Measurements from ENCODE around the gene PIP5K1C. TPM values are rescaled to one million over a fixed set of nuclear protein-coding genes. Genes with fewer than 3 reads are reported as not detected.

The PIP5K1C gene
- total RNA-seq, 1 donor from 2014 or later: 15.1 TPM

DNA sequence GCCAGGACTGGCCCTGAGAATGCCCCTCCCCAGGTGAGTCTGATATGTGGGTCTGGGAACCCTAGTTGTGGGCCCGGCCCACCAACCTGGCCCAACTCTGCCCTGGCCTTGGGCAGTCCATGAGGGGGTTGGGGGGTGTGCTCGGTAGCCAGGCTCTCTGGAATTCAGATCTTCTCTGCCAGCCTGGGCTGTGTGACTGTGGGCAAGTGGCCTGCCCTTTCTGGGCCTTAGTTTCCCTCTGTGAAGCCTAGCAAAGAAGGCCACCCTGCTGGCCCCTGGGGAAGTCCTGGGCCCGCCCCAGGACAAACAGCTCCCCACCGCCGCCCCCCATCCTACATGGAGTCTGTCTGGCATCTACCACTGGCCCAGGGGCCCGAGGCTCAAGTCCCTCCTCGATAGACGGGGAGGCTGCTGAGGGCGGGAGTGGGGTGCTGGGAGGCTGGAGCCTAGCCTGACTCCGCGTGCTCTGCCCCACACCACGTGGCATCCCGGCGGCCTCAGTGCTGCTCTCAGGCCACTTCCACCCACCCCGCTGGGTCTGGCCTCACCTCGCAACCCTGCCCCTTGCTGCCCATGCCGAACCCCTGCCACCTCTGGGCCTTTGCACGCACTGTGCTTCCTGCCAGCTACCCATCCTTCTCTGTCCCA lies 85.3 kb downstream of the PIP5K1C start:
- FAIRE-seq (no peak), DNase-seq (ENCODE audit: low spot score in 2 of 2) (no peak)

DNA sequence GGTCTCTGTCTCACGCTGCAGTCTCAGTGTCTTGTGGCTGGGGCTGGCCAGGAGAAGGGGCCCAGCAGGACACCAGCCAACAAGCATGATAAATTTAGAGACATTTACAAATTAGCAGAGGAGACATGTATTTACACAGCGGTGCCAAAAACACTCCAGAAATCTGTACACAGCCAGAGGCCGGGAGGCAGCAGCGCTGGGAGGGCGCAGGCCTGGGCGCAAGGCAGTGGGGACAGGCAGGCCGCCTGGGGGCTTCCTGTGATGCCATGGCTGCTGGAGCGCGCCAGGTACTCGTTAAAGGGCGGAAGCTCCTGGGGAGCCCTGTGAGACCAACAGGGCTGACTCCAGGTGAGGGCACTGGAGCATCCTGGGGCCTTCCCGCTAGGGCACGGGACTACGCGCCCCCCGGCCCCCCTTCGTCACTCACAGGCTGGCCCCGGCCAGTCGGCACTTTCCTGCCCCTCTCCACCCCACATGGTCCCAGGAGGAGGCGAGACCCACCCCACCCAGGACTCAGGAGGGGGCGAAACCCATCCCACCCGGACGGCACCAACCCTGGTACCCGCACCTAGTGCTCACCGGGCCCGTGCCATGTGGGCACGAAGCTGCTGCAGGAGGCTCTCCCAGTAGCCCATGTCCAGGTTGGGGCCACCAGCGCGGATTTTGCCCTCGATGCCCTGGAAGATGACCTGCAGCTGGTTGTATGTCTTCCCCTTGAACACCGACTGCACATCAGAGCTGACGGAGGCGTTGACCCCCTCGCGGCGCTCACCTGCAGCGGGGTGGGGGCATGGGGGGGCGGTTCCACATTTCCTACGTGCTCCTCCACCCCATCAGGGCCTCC lies 86.2 kb downstream of the PIP5K1C start:
- no peak for FAIRE-seq
- DNase-seq (ENCODE audit: low spot score in 2 of 2): no peak

DNA sequence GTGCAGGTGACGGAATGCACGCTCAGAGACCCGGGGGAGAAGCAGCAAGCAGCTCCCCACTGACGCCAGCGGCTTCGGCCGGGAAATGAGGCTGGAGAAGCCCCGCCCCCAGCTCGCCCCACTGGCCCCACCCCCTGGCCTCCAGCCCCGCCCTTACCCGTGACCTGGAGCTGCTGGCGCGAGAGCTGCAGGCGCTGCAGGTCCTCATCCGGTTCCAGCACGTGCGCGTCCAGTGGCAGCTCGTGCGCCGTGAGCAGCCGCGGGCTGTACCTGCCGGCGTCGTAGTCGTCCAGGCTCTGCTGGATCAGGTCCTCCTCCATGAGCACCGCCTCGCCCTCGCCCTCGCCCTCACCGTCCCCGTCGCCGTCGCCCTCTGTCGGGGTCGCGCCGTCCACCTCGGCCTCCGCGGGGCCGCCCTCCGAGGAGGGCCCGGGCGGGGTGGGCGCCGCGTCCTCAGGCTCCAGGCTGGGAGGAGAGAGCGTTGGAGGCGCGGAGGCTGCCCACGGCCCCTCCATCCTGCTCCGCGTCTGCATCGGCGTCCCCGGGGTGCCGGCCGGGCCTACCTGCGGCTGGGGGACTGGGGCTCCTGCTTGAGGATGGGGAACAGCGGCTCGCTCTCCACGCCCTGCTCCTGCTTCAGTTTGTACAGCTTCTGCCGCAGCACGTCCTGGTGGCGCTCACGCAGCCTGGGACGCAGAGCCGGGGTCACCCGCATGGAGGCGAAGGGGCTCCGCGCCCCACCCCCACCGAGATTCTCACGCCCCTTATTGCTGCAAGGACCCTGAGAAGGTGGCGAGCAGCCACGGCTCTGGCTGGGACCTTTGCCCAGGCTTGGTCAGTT lies 87.1 kb downstream of the PIP5K1C start:
- FAIRE-seq (no peak), DNase-seq (ENCODE audit: low spot score in 2 of 2) (no peak)

DNA sequence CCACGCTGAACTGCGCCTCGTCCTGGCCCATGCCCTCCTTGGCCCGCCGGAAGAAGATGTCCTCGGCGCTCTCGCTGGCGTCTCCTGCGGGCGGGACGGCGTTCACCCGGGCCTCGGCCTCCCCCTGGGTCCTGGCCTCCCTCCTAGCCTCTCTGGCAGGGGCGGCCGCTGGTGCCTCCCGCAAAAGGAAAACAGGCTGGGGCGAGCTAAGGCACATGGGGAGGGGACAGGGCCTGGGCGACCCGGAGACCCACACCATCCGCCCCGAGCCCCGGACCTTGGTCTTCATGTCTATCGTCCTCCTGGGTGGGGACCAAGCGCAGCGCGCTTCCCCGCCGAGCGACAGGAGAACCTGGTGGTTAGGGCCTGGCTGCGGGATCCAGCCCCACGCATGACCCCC lies 87.9 kb downstream of the PIP5K1C start:
- FAIRE-seq (no peak), DNase-seq (ENCODE audit: low spot score in 2 of 2) (no peak)

DNA sequence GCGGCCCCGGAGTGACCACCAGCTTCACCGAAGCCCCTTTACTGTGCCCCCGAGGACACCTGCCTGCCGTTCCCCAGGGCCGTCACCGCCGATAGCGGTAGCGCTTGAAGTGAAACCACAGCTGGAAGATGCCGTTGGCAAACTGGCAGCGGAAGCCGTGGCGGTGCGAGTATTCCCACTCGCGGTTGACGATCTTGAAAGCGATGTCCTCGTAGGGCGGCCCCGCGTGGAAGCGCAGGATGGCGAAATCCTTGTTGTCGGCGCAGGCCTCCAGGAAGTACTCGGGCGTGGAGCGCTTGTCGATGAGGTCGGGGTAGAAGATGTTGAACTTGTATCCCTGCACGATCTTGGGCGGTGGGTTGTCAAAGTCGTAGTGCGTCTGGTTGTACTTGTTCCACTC lies 88.4 kb downstream of the PIP5K1C start:
- no peak for FAIRE-seq
- no peak for DNase-seq (ENCODE audit: low spot score in 2 of 2)

DNA sequence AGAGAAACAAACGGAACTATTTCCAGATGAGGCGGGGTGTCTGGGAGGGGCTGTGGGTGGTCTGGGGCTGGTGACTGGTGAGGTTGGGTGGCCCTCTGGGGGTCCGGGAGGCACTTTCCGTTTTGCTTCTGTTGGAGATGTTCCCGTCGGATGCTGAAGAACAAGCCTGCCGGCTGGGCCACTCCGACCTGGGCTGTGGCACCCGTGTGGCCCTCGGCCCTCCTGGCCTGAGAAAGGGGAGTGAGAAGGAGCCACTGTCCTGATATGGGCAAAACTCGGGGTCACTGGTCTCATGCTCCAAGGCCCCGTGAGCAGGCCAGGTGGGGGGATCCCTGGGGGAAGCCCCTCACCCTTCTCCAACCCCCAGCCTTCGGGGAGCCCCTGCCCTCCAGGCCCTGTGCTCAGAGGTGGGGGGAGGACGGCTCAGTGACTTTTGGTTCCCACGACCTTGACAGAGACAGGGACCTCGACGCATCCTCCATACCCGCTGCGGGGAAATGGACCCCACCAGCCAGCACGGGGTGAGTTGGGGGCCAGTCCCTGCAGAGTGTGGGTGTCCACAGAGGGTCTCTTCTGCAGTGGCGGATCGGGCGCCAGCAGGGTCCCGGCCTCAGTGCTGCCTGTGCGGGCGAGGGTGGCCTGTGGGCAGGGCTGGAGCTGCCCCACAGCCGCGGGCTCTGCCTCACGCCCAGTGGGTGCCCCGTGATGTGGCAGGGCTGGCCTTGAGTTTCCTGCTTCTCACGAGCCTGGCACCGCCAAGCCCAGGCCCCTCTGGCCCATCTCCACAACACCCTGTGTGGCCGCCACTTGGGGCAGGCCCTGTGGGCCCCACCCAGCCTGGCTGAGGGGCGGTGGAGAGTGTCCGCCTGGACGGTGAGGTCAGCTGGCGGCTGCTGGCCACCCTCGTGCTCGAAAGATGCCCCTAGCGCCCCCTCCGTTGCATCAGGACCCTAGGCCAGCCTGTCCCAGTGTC lies 89.2 kb downstream of the PIP5K1C start:
- DNase-seq (ENCODE audit: low spot score in 2 of 2): no peak

DNA sequence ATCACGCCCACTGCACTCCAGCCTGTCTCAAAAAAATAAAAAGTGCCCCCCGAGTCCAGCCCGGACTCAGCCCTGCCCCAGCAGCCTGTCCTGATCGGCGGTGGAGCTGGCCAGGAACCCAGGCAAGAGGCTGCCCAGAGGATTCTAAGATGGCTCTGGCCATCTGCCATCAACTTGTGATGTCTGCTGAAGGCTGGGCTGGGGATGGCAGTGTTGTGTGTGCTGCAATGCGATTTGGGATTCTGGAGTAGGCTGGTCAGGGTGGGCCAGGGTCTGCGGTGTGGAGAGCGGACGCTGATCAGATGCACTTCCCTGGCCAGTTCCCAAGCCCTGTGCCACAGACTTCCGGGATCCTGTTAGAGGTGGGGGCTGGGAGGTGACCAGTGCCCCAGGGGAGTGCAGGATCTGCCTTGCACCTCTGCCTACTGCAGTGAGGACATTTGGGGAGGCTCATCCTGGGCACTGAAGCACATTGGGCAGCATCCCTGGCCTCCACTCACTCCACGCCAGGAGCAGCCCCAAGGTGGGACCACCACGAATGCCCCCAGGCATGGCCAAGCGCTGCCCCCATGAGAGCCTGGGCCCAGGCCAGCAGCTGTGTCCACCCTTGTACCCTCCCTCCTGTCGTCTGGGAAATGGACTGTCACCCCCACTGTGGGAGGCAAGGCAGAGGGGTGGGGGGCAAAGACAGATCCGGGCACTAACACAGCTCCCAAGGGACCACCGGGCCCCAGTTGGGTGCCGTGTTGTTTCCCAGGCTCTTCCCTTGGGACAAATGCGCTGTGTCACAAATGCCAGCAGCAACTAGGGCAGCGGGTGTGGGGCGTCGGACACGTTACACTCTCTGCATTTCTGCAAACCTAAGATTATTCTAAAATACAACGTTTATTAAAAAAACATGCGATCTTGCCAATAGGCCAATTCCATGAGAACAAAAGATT lies 90.2 kb downstream of the PIP5K1C start:
- DNase-seq (ENCODE audit: low spot score in 2 of 2) (no peak), FAIRE-seq (no peak)

More for the DNA sequence above, 89.2 kb downstream of the PIP5K1C start:
- FAIRE-seq: no peak

DNA sequence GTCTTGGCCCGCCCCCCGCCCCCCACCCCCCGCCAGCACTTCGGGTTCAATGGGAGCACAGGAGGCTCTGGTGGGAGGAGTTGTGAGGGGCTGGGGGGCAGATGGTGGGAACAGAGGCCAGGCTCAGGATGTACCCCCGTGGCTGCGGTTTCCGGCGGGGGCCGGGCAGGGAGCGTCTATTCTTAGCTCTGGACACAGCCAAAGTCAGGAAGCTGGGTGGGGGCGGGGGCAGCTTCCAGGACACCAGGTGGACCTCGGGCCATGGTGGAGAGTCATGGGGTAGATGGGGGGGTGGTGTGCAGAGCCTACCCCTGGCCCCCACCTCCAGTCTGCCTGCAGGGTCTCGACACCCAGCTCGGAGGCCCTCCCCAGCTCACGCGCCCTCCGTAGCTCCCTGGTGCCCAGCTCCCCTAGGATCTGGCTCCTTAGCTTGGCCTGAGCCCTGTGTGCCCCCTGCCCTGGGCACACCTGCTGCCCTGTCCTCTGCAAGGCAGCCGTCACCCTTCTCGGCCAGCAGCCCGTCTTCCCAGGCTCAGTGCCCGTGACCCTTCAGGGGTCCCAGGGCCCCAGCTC lies 91.4 kb downstream of the PIP5K1C start:
- no peak for DNase-seq (ENCODE audit: low spot score in 2 of 2)
- no peak for FAIRE-seq

DNA sequence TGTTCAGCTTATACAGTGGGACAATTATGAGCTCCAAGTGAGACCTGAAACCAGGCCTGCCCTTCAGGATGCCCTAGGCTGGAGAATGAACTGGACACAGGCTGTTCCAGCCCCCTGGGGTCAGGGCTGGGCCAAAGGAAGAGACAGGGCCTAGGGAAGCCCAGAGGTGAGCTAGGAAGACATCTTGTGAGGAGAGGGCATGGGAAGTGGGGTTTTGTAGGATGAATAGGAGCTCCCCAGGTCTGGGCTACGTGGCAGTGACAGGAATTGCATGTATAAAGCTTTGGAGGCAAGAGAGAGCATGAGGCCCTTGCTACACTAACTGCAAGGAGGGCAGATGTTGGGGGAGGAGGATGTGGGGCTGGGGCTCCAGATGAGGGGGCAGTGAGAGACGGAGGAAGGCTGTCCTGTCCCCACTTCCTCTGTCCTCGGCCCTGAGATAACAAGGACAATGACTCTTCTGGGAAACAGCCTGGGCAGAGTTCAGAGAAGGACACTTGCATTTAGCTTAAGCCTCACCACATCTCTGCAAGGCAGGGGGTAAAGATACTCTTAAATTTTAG lies 92.1 kb downstream of the PIP5K1C start:
- DNase-seq (ENCODE audit: low spot score in 2 of 2) (no peak), FAIRE-seq (no peak)

DNA sequence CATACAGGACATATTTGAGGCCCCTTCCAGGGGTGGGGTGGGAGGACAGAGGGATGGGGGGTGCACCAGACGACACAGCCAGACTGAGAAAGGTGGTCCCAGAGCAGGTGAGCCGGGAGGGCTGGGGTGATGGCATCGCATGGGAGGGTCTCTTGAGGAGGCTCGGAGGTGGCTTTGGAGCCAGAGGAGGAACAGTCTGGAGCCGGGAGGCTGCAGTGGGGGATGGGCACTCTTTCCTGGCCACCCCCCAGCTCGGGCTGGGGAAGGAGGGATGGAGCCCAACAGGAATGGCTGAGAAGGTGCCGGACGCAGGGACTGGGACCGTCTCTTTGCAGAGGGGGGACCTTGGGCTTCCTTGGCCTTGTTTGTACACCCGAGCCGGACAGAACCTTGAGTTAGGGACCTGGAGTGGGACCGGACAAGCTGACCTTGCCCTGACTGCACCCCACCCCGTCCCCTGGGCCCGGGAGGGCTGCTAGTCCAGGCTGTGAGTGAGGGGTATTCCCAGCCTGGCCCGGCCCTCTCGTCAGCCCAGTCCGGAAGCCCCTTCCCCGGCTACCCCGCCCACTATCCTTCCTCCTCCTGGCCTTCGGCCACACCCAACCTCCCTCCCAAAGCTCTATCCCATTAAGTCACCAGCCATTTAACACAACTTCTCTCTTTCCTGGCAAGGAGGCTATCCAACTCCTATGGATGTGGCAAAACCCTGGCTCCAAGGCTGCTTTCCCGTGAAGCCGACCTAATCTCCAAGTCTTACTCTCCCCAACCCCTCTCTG lies 92.8 kb downstream of the PIP5K1C start:
- DNase-seq (ENCODE audit: low spot score in 2 of 2) (no peak), FAIRE-seq (no peak)

DNA sequence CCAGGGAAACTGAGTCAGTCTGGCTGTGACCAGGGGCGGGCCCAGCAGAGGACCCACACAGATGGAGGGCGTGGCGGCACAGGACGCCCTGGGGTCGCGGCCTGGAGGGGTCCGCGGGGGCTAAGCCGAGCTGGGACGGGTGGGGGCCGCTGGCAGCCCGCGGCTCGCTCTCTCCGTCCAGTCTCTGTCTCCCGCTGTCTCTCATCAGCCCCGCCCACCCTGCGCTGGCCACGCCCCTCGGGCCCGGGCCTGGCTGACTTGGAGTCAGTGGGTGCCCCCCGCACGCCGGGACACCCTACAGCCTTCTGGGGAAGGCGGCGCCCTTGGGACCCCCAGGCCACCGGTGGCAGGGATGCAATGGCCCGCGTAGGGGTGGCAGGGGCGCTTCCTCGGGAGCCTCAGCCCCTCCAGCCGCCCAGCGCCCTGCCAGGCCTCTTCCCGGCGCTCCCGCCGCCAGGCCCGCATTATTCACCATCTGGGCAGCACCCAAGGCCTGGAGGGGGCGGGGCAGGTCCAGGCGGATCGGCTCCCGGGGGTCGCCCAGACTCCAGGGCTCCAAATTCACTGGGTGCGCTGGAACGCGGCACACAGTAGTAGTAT lies 93.5 kb downstream of the PIP5K1C start, which contains the start of gene TBXA2R:
TBXA2R (minus strand) TSS at position 186 of the 600 bp plus-strand sequence. CDS start 6,241 bp downstream, outside the sequence.
- FAIRE-seq: no peak
- peak; percentile 75 to 81 for DNase-seq (ENCODE audit: low spot score in 2 of 2)

DNA sequence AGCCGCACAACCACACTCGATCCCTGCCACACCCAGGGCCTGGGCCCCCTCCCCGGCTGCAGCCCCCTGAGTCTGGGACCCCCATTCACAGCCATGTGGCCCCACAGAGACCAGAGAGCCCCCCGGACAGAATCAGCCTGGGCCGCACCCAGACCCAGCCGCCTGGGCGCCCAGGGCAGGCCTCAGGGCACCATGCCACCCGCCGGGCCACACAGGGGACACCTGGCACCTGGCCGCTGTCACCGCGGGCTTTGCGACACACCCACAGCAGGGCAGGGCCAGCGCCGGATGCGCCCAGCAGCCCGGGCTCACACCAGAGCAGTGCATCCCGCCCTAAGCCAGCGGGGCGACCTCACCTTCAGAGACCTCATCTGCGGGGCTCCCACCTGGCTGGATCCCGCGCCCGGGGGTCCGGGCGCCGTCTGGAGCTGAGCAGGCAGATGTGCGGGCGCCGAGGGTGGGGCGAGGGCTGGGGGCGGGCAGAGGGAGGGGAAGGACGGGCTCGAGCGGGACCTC lies 94.0 kb downstream of the PIP5K1C start:
- FAIRE-seq (no peak), DNase-seq (ENCODE audit: low spot score in 2 of 2) (no peak)

DNA sequence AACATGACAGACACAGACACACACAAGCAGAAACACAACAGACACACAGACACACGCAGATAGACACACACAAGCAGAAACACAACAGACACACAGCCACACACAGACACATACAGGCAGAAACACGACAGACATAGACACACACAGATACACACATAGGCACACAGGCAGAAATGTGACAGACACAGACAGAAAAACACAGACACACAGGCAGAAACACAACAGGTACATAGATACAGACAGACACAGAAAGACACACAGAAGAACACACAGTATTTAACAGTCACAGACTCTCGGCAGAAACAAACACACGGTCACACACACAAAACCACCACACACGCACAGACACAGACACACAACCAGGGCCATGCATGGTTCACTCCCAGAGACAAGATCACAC lies 94.5 kb downstream of the PIP5K1C start:
- FAIRE-seq: no peak
- DNase-seq (ENCODE audit: low spot score in 2 of 2): no peak

DNA sequence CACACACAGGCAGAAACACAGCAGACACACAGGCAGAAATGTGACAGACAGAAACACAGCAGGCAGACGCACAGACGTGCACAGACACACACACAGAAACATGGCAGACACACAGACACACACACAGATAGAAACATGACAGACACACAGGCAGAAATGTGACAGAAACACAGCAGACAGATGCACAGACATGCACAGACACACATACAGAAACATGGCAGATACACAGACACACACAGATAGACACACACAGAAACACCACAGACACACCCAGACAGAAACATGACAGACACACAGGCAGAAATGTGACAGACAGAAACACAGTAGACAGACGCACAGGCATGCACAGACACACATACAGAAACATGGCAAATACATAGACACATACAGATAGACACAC lies 94.9 kb downstream of the PIP5K1C start:
- FAIRE-seq: no peak

DNA sequence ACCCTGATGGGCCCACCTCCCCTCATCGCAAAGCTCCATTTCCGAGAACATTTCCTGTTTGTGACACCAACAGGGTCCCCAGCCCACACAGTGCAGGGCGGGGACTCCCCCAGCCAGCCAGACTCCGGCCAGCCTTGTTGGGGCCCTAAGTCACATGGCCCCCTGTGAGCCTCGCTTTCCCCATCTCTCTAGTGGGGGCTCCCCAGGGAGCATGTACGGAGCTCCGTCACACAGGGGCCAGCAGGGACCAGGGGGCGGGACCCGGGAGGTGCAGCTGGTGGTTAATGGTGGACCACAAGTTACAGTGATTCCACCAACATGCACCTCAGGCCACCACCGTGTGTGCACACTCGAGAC lies 95.3 kb downstream of the PIP5K1C start:
- FAIRE-seq (no peak), DNase-seq (ENCODE audit: low spot score in 2 of 2) (no peak)

More for the DNA sequence above, 94.9 kb downstream of the PIP5K1C start:
- no peak for DNase-seq (ENCODE audit: low spot score in 2 of 2)

DNA sequence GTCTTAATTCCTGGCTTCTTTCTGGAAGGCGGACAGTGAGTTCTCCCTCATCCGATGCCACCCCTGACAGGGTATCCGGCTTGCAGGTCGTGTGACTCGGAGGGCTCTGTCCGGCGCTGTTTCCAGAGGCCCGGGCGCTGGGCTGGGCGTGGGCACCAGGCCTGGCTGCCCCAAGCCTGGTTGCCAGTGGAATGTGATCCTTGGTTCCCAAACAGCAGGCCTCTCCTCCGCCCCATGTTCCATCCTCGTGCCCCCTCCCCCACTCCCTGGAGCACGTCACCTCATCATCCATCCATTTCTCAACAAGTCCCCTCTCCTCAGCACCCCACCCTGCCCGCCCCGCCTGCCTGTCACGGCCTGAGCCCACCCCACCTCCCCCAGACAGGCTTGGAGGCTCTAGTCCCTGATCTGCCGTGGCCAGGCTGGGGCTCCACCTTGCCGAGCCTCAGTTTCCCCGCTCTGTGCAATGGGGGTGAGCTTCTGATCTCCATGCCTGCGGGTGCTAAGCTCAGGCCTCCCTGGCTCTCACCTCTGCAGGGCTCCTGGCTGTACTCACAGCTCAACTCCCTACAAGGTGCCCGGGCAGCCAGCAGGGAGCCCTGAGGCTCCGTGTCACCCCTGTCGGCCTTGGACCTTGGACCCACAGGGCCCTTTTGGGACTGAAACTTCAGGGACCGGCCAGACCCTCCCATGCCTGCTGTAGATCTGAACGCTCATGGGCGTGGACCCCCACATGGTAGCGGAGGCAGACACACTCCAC lies 95.9 kb downstream of the PIP5K1C start:
- FAIRE-seq: no peak
- DNase-seq (ENCODE audit: low spot score in 2 of 2): no peak
